ENCODE results near the gene SEZ6. TPM values are rescaled to one million over a fixed set of nuclear protein-coding genes. Genes with fewer than 3 reads are reported as not detected.

The SEZ6 gene
- total RNA-seq, result not detected in 2 replicates

- Mint-ChIP-seq H3K4me3 (no peak within 1 kb of the TSS), H3K27ac (no peak within 1 kb of the TSS), H3K4me1 (peaks cover 2% of the 10 kb centered on the region), H3K9me3 (no peaks in the 10 kb centered on the region), H3K36me3 (ENCODE audit: low read depth) (no peaks in the 10 kb centered on the region), H3K27me3 (peaks cover 62% of the 10 kb centered on the region)
- DNase-seq, result peak; percentile 52
- ATAC-seq (ENCODE audit: low read depth), result peak; percentile 61
- ChIA-PET POLR2A (no interaction called here), CTCF (interaction anchor here (1.2 kb wide), 1 partner anchor 111 kb away, joined by 4 read pairs; no protein-coding TSS in a partner anchor)
- no peak for TF ChIP-seq CTCF (IDR thresholded peaks at IDR 0.05)
- intact Hi-C loops (cut with micrococcal nuclease), result no loop called here
Observed at GRCh38 chr17:29005936-29006511, at the start of gene SEZ6. Gene SEZ6 (minus strand): TSS chr17:29006033. CDS start chr17:29005869, 164 bp downstream.

DNA sequence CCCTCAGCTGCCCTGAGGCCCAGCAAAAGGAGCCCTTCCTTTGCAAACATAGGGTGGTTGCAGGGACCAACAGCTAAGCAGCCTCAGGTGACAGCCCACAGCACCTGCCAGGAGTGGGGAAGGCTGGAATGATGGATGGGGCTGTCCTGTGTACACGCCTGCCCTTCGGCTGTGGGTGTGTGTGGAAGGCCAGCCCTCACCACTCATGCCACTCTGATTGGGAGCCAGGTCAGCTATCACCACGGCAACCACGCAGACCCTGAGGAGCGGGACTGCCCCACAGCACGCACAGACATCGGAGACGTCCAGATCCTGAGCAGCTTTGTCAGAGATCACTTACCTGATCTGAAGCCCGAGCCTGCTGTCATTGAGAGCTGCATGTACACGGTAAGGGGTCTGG, 49.0 kb upstream of the SEZ6 start:
- H3K4me1 Mint-ChIP-seq, result no peaks in the 10 kb centered on the region
- H3K4me3 Mint-ChIP-seq, result no peak overlapping the region
- no peak for TF ChIP-seq CTCF (IDR thresholded peaks at IDR 0.05)
- ChIA-PET CTCF (no interaction called here), POLR2A (no interaction called here)
- H3K9me3 Mint-ChIP-seq, result no peaks in the 10 kb centered on the region
- no peaks in the 10 kb centered on the region for H3K36me3 Mint-ChIP-seq (ENCODE audit: low read depth)
- H3K27me3 Mint-ChIP-seq, result no peaks in the 10 kb centered on the region
- intact Hi-C loops (cut with micrococcal nuclease), result no loop called here
- no peak for ATAC-seq (ENCODE audit: low read depth)
- DNase-seq, result no peak
- H3K27ac Mint-ChIP-seq, result no peak overlapping the region

- no peak overlapping the region for H3K4me3 Mint-ChIP-seq
- H3K27me3 Mint-ChIP-seq, result peaks cover 3% of the 10 kb centered on the region
- ChIA-PET POLR2A (no interaction called here), CTCF (no interaction called here)
- no peak overlapping the region for H3K27ac Mint-ChIP-seq
- no peak for ATAC-seq (ENCODE audit: low read depth)
- H3K9me3 Mint-ChIP-seq, result no peaks in the 10 kb centered on the region
- intact Hi-C loops (cut with micrococcal nuclease), result no loop called here
- no peaks in the 10 kb centered on the region for H3K36me3 Mint-ChIP-seq (ENCODE audit: low read depth)
- H3K4me1 Mint-ChIP-seq, result peaks cover 2% of the 10 kb centered on the region
- no peak for TF ChIP-seq CTCF (IDR thresholded peaks at IDR 0.05)
- DNase-seq, result no peak
Observed at GRCh38 chr17:29051731-29052130, 45.9 kb upstream of the SEZ6 start.

- H3K27me3 Mint-ChIP-seq, result peaks cover 6% of the 10 kb centered on the region
- intact Hi-C loops (cut with micrococcal nuclease), result no loop called here
Observed at GRCh38 chr17:29051194-29051593, 45.4 kb upstream of the SEZ6 start.

DNA sequence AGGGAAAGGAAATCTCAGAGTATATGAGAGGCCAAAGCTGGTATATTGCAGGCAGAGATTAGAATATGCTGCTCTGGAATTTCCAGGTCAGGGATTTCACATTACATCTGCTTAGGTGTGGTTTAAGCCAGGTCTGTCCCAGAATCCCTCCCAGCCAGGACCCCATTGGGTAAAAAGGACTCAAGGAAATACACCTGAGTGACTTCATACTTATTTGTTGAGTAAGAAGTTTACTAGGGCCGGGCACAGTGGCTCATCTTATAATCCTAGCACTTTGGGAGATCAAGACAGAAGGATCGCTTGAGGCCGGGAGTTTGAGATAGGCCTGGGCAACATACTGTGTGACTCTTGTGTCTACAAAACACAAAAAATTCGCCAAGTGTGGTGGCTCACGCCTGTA, 44.3 kb upstream of the SEZ6 start:
- ATAC-seq (ENCODE audit: low read depth), result no peak
- ChIA-PET POLR2A (no interaction called here), CTCF (no interaction called here)
- Mint-ChIP-seq H3K4me1 (peaks cover 2% of the 10 kb centered on the region), H3K27ac (no peak overlapping the region), H3K36me3 (ENCODE audit: low read depth) (no peaks in the 10 kb centered on the region), H3K9me3 (no peaks in the 10 kb centered on the region), H3K27me3 (peaks cover 6% of the 10 kb centered on the region), H3K4me3 (no peak overlapping the region)
- no peak for DNase-seq
- TF ChIP-seq CTCF (IDR thresholded peaks at IDR 0.05), result no peak
- intact Hi-C loops (cut with micrococcal nuclease), result no loop called here

More at GRCh38 chr17:29051194-29051593, 45.4 kb upstream of the SEZ6 start:
- TF ChIP-seq CTCF (IDR thresholded peaks at IDR 0.05), result no peak
- POLR2A ChIA-PET, result no interaction called here
- Mint-ChIP-seq H3K9me3 (no peaks in the 10 kb centered on the region), H3K36me3 (ENCODE audit: low read depth) (no peaks in the 10 kb centered on the region), H3K4me3 (no peak overlapping the region), H3K4me1 (peaks cover 2% of the 10 kb centered on the region), H3K27ac (no peak overlapping the region)
- CTCF ChIA-PET, result no interaction called here
- ATAC-seq (ENCODE audit: low read depth), result no peak
- no peak for DNase-seq
